NCI-H510A treated with DMSO at 0.1 percent for 48 hours (cell line): ENCODE data around the gene PARD6B.
"Not testable (repeated sequence)": the region's sequence is repeated elsewhere in the genome, so short reads cannot be mapped to it uniquely, and the experiment has no call there.

Experiments
- DNase-seq: peaks from one replicate; lab custom pipeline; 2025; lab: John Stamatoyannopoulos, UW

PARD6B gene, protein sequence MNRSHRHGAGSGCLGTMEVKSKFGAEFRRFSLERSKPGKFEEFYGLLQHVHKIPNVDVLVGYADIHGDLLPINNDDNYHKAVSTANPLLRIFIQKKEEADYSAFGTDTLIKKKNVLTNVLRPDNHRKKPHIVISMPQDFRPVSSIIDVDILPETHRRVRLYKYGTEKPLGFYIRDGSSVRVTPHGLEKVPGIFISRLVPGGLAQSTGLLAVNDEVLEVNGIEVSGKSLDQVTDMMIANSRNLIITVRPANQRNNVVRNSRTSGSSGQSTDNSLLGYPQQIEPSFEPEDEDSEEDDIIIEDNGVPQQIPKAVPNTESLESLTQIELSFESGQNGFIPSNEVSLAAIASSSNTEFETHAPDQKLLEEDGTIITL

DNA sequence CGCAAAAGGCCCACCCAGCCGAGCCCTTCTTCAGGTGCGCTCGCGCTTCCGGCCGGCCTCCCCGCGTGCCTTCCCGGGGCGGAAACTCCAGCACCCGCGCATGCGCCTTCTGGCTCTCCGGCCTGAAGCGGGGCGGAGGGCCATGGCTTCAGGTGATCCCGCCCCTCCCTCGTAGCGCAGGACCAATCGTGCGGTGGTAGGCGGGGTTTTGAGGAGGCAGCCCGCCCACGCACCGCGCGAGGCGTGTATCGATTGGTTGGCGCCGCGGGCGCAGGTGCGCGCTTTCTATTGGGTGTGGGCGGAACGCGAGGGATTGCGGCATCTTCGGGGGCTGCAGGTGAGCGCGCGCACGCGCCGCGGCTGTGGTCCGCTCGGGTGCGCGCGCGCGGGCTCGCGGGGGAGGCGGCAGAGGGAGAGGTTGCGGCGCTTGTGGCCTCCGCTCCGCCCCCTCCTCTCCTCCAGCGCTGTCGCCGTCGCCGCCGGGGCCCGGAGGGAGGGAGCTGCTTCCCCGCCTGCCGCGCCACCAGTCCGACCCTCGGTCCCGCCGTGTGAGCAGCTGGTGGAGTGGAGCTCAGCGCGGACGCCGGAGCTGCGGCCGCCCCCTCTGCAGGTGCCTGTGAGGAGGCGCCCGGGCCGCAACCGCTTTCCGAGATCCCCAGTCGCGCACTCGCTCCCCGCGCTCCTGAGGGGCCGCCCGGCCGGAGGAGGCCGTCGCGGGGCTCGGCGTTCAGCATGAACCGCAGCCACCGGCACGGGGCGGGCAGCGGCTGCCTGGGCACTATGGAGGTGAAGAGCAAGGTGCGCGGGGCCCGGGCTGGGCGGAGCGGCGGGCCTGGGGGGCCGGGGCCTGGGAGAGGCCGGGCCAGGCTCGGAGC, at the start of gene PARD6B:
TSS of gene PARD6B (plus strand) at position 526 of the 875 bp plus-strand sequence. CDS start at position 733, 207 bp downstream.
- peak; percentile 99 for DNase-seq

DNA sequence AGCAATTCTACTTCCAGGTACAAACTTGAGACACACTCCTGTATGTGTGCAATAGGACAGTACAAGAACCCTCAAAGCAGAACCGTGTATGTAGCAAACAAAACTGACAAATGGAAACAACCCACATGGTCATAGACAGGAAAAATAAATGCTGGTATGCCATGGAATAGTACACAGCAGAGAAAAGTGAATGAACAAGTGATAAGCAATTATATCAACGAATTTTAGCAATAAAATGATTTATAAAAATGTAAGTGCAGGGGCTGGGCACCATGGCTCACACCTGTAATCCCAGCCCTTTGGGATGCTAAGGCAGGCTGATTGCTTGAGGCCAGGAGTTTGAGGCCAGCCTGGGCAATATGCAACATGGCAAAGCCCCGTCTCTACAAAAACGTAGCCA, 49.3 kb upstream of the PARD6B start:
- DNase-seq, result no peak

DNA sequence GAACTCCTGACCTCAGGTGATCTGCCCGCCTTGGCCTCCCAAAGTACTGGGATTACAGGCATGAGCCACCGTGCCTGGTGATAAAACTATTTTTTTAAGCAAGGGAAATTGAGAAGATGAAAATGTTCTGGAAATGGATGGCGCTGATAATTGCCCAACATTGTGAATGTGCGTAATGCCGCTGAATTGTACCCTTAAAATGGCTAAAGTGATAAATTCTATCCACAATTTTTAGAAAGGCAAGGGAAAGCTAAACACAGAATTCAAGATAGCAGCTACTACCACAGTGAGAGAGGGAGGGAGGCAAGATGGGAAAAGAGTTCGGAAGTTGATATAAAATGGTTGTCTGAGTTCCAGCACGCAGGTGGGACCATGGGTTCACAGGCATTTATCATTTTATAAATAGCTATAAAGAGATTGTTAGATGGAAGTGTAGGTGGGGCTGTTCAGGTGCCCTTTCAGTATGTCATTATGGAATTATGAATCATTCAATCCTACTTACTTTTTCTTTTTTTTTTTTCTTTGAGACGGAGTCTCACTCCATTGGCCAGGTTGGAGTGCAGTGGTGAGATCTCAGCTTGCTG, 48.3 kb upstream of the PARD6B start:
- no peak for DNase-seq

DNA sequence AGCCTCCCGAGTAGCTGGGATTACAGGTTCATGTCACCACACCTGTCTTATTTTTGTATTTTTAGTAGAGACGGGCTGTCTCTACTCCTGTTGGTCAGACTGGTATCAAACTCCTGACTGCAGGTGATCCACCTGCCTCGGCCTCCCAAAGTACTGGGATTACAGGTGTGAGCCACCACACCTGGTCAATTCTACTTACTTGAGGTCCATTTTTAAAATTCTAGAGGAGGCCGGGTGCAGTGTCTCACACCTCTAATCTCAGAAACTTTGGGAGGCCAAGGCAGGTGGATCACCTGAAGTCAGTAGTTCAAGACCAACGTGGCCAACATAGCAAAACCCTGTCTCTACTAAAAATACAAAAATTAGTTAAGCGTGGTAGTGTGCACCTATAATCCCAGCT, 47.8 kb upstream of the PARD6B start:
- DNase-seq, result no peak

DNA sequence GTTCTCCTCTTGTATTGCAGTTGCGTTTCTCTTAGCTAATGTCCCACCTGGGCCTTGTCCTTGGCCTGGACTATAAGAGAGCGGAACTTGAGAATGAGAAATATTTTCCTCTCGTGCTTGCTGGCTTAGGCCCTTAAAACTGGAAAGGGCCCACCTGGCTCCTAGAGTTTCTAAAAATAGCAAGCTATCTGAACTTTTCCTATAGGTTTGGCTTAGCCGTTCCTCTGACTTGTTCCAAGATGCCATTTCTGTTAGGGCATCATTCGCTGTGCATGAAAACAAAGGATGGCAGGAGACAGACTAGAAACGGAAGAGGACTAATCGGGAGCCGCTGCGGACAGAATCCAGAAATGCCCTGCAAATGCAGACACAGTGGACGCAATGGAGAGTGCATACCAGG, 44.6 kb upstream of the PARD6B start:
- no peak for DNase-seq

DNA sequence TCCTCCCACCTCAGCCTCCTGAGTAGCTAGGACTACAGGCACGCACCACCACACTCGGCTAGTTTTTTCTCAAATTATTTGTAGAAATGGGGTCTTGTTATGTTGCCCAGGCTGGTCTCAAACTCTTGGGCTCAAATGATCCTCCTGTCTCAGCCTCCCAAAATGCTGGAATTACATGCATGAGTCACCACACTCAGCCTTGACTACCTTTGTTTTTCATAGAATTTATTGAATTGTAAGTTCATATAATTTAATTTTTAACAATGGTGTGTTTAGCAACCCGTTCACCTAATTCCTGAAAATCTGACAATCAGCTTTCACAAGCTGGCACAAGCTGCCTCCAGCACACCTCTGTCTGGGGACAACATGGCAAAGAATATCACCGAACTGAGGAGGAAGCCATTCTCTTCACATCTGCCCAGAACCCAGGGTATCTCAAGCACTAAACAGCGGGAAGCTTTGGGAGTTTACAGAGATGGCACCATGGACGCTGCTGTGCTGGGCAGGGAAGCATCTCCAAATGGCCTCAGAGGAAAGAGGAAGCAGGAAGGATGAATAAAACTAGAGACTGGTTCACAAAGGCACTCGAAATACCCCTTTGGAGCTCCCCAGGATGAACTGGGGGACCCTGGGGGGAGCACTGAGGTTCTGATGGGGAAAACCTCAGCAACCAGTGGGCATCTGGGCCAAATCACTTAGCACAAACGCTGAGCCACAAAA, 43.0 kb upstream of the PARD6B start:
- no peak for DNase-seq

DNA sequence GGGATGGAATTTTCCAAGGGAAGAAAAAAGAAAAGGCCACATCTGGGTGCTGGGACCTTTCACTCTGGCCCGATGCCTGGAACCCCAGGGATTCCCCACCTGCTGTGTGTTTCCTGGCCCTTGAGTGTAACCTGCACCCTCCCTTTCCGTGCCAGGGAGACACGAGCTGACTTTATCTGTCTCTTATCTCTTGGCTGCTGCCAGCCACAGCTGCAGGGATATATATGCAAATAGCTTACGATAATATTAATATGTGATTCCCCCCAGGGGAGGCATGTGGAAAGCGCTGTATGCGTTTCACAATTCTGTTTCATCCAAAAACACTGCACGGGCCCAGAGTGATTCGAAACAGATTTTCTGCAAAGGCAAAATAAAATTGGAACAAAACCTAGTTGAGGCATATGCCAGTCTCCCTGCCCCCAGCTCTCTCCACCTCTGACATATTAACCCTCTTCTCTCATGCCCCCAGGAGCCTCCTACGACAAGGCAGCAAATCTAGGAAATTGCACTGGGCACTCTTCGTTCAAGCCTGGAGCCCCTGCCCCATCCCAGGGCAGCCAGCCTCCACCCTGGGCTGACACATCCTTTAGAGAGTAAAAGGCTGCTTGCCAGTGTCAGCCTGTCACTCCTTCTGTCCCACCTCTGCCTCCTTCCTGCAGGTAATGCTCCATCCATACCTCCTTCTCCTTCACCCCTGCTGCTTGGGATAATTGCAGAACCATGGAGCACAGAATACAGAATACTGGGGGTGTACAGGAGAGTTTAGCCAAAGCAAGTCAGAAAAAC, 41.3 kb upstream of the PARD6B start:
- DNase-seq, result peak; percentile 12

DNA sequence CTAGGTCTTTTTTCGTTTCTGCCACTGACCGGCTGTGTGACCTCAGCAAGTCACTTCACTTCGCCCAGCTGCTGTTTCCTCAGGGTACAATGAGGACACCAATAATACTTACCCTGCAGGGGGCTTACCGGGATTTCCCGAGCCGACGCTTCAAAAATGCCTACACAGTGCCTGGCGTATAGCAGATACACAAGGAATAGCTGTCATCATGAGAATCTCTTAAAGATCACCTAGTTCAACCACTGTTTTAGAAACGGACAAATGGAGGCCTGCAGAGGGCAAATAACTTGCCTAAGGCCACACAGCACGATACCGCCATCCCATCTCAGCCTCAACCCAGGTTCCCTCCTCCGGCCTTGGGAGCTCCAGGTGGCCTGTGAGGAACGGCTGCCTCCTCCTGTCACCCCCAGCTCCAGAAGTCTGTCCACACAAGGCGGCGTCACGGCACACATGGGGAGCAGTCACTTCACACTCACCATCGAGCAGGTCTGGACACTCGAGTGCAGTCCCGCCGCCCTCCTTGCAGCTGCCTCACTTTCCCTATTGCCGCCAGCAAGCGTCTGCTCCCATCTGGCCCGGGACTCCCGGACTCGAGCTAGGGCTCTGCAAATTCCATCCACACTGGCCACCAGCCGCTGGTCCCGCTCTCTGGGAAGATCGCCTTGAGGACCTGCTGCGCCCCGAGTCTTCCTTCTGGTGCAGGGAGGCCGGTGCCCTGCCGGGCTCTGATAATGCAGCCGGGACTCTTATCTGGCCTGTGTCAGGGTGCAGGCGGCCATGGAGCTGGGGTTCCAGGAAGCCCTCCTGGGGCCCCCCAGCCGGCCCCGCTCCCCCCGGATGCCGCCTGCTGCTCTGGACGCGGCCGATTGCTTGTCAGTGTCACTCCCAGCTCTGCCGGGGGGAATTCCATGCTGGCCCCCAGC, 40.5 kb upstream of the PARD6B start, which contains the start of gene RIPOR3:
TSS of gene RIPOR3 (minus strand) at position 893 of the 923 bp plus-strand sequence. CDS start at position 479, 414 bp downstream.
- DNase-seq, result no peak

DNA sequence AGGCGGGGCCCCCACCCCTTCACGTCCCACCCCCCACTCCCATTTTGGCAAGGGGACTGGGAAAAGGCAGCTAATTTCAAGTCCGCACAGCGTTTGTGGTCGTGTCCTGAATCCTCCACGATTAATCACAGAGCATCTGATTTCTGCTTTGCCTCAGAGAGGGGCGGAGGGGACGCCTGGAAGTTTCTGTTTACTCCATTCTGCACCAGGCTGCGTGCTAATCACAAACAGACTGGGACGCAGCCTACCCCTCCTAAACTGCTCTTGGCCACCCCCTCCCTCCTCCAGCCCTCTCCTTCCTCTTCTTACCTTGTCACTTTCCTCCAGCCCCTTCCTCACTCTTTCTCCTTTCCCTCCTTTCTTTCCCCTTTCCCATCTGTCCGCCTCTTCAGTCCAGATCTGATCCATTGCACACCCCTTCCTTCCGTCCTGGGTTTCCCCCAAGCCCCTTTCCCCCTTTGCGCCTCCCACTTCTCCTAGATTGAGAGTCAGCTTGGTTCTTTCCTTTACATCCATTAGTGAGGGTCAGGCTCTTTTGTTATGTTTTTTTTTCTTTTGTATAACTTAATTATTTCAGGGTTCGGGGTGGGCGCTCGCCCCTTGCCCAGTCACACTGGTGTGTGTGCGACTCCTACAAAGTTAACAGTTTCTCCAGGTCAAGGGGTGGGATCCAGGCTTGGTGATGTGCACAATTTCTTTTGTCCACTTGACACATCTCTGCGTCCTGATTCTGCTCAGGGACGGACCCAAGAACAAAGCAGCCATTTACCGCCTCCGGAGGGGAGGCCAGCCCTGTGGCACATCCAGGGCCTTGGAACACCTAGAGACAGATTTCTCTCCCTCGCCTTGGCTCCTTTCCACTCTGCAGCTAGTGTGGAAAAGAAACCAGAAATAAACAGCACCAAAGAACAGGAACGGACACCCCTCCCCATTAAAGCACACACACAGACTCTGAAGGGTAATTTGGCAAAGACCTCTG, 39.5 kb upstream of the PARD6B start:
- no peak for DNase-seq

DNA sequence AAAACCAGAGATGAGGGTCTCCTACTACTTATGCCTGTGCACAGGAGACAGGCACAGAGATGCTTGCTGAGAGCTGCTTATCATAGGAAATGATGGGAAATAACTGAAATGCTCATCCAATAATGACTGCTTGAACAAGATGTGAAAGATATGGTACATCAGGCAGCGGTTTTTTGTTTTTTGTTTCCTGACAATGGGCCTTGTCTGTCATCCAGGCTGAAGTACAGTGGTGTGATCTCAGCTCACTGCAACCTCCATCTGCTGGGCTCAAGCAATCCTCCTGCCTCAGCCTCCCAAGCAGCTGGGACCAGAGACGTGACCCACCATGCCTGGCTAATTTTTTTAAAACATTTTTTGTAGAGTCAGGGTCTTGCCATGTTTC, 38.8 kb upstream of the PARD6B start:
- no peak for DNase-seq

DNA sequence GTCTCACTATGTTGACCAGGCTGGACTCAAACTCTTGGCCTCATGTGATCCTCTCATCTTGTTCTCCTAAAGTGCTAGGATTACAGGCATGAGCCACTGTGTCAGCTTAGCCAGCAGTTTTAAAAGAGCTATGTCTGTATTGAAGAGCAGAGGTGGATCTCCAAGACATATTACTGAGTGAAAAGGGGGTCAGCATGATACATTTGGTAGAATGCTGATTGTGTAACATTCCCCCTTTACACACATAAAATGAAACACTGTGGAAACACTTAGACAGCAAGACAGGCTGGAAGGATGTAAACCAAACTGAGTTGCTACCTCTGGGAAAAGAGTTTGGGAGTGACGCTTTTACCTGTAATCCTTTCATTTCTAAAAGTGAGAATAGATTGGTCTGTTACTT, 38.4 kb upstream of the PARD6B start:
- DNase-seq, result no peak

DNA sequence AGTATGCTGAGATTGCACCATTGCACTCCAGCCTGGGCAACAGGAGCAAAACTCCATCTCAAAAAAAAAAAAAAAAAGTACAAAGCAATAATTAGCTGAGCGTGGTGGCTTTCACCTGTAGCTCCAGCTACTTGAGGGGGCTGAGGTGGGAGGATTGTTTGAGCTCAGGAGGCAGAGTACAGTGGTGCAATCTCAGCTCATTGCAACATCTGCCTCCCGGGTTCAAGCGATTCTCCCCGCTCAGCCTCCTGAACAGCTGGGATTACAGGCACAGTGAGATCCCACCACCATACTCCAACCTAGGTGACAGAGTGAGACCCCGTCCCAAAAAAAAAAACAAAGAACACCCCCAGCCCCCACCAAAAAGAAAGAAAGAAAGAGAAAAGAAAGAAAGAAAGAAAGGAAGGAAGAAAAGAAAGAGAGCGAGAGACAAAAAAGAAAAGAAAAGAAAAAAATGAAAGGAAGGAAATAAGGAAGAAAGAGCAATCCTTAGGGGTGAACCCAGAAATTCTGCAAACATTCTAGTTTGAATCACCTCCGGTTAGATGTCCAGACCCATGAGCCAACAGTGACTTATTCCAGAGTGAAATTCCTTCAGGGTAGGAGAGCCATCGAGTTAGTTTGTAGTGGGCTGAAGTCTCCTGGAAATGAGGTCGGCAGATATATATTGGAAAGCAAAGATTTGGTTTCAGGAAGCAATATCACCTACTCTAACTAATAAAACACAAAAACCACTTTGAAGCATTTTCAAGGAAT, 36.8 kb upstream of the PARD6B start:
- DNase-seq, result no peak

DNA sequence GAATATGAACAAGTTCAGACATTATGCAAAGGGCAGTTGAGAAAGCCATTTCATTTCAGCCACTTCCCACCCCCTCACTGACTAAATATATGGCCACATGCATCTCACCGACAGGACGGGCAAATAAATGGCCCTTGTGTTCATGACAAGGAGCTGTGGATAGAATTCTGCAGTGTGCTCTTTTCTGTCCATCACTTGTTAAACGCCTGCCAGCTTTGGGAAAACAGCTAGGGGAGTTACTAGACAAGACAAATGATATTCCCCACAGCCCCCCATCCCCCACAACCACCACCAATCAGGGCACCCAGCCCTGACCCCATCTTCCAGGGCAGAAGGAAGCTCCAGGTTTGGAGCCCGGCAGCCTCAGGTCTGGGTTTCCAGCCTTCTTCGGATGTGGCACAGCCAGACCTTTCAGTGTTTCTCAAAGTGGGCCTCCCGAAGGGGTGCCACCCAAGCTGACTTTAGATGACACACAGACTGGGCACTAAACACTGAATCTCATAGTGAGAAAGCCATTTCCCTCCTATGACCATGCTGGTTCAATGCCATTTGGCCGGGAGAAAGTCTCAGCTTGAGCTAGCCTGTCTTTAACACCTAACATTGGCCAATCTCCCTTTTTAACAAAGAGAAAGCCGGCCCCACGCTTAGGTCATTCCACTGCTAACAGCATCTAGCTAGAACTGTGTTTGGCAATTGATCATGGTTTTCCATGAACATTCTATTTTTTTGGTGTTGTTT, 36.1 kb upstream of the PARD6B start:
- no peak for DNase-seq

DNA sequence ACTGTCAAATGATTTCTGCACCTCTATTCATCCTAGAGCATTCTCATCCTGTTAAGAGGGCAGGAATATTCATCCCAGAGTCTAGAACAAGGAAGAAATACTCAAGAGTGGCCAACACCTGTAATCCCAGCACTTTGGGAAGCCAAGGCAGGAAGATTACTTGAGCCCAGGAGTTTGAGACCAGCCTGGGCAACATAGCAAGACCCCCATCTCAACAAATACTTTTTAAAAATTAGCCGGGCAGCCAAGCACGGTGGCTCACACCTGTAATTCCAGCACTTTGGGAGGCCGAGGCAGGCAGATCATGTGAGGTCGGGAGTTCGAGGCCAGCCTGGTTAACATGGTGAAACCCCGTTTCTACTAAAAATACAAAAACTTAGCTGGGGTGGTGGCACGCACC, 33.1 kb upstream of the PARD6B start:
- DNase-seq, result not testable (repeated sequence)

DNA sequence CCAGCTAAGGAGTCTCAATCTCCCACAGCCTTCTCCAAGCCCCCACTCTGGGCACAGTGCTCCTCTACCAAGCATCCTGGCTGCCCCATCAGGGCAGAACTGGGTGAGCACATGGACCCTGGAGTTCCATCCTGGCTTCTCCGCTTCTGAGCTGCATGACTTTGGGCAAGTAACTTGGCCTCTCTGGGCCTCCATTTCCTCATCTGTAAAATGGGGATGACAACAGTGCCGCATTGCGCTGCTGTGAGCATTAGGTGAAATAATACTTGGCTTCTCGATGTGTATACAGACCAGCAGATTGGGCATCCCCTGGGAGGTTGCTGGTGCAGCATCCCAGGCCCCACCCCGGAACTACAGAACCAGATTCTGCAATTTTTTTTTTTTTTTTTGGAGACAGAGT, 31.7 kb upstream of the PARD6B start:
- no peak for DNase-seq

DNA sequence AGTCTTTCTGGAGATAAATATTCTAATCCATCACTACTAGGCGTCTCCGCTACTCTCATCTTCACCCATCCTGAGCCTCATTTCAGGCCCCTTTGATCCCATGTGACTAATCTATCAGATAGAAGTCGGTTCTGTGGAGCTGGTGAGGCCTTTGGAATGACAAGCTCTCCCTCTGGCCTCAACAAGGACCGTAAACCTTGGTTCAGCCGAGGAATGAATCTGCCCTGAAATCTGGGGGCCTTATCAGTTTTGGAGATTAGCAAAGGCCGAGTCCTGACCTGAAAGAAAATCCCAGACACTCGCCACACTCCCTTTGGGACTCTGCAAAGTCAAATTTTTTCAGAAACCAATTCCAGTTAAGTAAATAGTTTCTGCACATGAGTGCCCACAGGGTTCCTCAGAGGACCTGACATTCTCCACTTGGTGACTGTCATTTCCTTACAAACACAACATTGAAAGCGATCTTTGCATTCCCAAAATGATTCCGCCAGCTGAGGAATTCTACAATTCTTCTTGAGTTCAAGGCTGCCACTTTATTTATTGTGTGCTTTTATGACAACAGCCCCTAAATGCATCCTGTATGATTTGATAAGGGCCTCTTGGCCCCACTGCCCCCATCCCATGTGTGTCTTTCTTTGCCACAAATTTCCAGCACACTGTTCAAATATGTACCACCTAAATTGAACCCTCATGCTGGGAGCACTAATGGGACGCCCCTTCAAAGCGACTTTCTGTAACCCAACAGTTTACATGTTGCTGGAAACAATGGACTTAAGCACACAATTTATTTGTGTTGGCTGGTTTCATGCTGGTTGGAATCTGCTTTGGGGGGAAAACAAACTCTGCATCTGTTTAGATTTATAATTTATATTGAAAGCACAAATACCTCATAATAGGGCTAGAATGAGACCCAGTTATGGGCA, 30.1 kb upstream of the PARD6B start:
- no peak for DNase-seq
